ENCODE data around the gene QTRT2.

Gene QTRT2

GRCh38 chr3:114120211-114120610, 63.7 kb downstream of the QTRT2 start:
- in situ Hi-C loops (cut with MboI; ENCODE audit: low sequenced_read_pairs): no loop called here

- in situ Hi-C loops (cut with MboI; ENCODE audit: low sequenced_read_pairs): no loop called here
Observed at GRCh38 chr3:114122027-114122709, 65.6 kb downstream of the QTRT2 start.

- in situ Hi-C loops (cut with MboI; ENCODE audit: low sequenced_read_pairs): no loop called here
Observed at GRCh38 chr3:114126461-114126860, 69.9 kb downstream of the QTRT2 start.

- in situ Hi-C loops (cut with MboI; ENCODE audit: low sequenced_read_pairs): no loop called here
Observed at GRCh38 chr3:114127517-114127916, 71.0 kb downstream of the QTRT2 start.

- in situ Hi-C loops (cut with MboI; ENCODE audit: low sequenced_read_pairs): no loop called here
Observed at GRCh38 chr3:114128231-114128630, 71.7 kb downstream of the QTRT2 start.

- in situ Hi-C loops (cut with MboI; ENCODE audit: low sequenced_read_pairs): no loop called here
Observed at GRCh38 chr3:114128826-114129225, 72.3 kb downstream of the QTRT2 start.

- in situ Hi-C loops (cut with MboI; ENCODE audit: low sequenced_read_pairs): no loop called here
Observed at GRCh38 chr3:114132500-114132899, 76.0 kb downstream of the QTRT2 start.

- in situ Hi-C loops (cut with MboI; ENCODE audit: low sequenced_read_pairs): no loop called here
Observed at GRCh38 chr3:114133947-114134346, 77.4 kb downstream of the QTRT2 start.
